ENCODE results near the gene CFAP251. TPM values are rescaled to one million over a fixed set of nuclear protein-coding genes. Genes with fewer than 3 reads are reported as not detected.

CFAP251 gene
- total RNA-seq, 4 donors from 2014 or later, result 0.34 to 2.9 (median 2.2) TPM

DNA sequence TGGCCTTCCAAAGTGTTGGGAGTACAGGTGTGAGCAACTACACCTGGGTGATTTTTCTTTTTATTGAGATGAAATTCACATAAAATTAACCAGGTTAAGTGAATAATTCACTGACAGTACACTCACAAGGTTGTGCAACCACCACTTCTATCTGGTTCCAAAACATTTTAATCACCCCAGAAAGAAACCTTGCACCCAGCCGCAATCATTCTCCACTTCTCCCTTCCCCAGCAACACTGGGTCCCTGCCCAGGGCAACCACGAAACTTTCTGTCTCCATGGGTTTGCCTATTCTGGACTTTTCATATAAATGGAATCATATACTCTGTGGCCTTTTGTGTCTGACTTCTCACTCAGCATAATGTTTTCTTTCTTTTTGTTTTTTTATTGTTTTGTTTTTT is 133.9 kb downstream of the CFAP251 start:
- intact Hi-C loops (cut with DNase I), result no loop called here

More for the DNA sequence above, 133.9 kb downstream of the CFAP251 start:
- 61 to 86% methylated on average over 2 of the region's 2 CpGs for WGBS, 2 donors
- no peak for DNase-seq
- Histone ChIP-seq H3K9me3 (no peaks in the 10 kb centered on the region), H3K4me1 (peaks cover 5 to 24% (median 6%) of the 10 kb centered on the region in 3 donors), H3K27ac (peak overlapping the region in 2 of 4 donors; percentile 33 to 55), H3K27me3 (no peaks in the 10 kb centered on the region), H3K36me3 (peaks cover 0 to 27% (median 0%) of the 10 kb centered on the region in 3 donors), H3K4me3 (no peak overlapping the region)
- no peak for TF ChIP-seq POLR2A (IDR thresholded peaks at IDR 0.05)
- TF ChIP-seq, protein P1, sequence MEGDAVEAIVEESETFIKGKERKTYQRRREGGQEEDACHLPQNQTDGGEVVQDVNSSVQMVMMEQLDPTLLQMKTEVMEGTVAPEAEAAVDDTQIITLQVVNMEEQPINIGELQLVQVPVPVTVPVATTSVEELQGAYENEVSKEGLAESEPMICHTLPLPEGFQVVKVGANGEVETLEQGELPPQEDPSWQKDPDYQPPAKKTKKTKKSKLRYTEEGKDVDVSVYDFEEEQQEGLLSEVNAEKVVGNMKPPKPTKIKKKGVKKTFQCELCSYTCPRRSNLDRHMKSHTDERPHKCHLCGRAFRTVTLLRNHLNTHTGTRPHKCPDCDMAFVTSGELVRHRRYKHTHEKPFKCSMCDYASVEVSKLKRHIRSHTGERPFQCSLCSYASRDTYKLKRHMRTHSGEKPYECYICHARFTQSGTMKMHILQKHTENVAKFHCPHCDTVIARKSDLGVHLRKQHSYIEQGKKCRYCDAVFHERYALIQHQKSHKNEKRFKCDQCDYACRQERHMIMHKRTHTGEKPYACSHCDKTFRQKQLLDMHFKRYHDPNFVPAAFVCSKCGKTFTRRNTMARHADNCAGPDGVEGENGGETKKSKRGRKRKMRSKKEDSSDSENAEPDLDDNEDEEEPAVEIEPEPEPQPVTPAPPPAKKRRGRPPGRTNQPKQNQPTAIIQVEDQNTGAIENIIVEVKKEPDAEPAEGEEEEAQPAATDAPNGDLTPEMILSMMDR (IDR thresholded peaks at IDR 0.05), result no peak

Small RNA genes lying within 50 kb of the gene (small RNA-seq; reads per million reads assigned to genes)
- gene AC069503.3, result 0 reads per million in 4 donors
- 0 reads per million in 4 donors for gene RF00017
- 0 reads per million in 4 donors for gene RNU7-170P

Other genes starting within 250 kb of the CFAP251 start
- under 1 TPM in 2 of 4 donors, not detected in 2; 0.09 to 0.13 TPM for gene MORN3, start 248.9 kb upstream of the CFAP251 start, total RNA-seq
- 1 to 10 TPM; 2.7 to 5.2 (median 4.5) TPM for gene TMEM120B, start 205.8 kb upstream of the CFAP251 start, total RNA-seq
- gene RHOF, start 124.9 kb upstream of the CFAP251 start, total RNA-seq, result 10 to 100 TPM in 1 of 4 donors, 1 to 10 TPM in 3; 3.2 to 20.4 (median 6.2) TPM
- 10 to 100 TPM in 3 of 4 donors, 1 to 10 TPM in 1; 5.6 to 14.4 (median 10.6) TPM for gene SETD1B, start 114.6 kb upstream of the CFAP251 start, total RNA-seq
- 1 to 10 TPM in 1 of 4 donors, not detected in 3; 1.3 TPM for gene HPD, start 59.7 kb upstream of the CFAP251 start, total RNA-seq
- gene PSMD9, start 29.8 kb upstream of the CFAP251 start, total RNA-seq, result 100 to 1,000 TPM in 1 of 4 donors, 10 to 100 TPM in 3; 52.1 to 104 (median 71.4) TPM
- gene BCL7A, start 103.3 kb downstream of the CFAP251 start, total RNA-seq, result 1 to 10 TPM; 2.5 to 8.6 (median 5.1) TPM
- gene MLXIP, start 160.2 kb downstream of the CFAP251 start, total RNA-seq, result 10 to 100 TPM in 3 of 4 donors, 1 to 10 TPM in 1; 9.6 to 20.0 (median 11.4) TPM

All from esophagus squamous epithelium (tissue), 5 donors.